Neutrophil (primary cell): ENCODE data around the gene NCKAP5L.
"Not testable (repeated sequence)": the region's sequence is repeated elsewhere in the genome, so short reads cannot be mapped to it uniquely, and the experiment has no call there.

ENCODE experiments used
- H3K27ac ChIP-seq: fragments of 200-600 bp; sonication (generic); 2 replicates; pipeline ENCODE4 v1.5.1; 2016; ENCODE audit warnings: mild to moderate bottlenecking, moderate library complexity
- H3K27me3 ChIP-seq: fragments of 200-600 bp; sonication (generic); 2 replicates; pipeline ENCODE4 v1.6.0; 2016; ENCODE audit warnings: mild to moderate bottlenecking
- H3K36me3 ChIP-seq: fragments of 200-600 bp; sonication (generic); 2 replicates; pipeline ENCODE4 v1.5.1; 2017
- H3K4me1 ChIP-seq, 2 experiments: fragments of 200-600 bp in 1 of 2; sonication (generic) in 1 of 2; 1 replicate in 1 of 2; 2 replicates in 1 of 2; pipeline versions ENCODE4 v1.5.1 to v1.6.1; 2013 to 2016; ENCODE audit warnings: low read depth in 1 of 2, low read length in 1 of 2, mild to moderate bottlenecking in 1 of 2, moderate library complexity in 1 of 2; ENCODE audit not compliant: control insufficient read depth in 1 of 2, insufficient read depth in 1 of 2
- H3K4me3 ChIP-seq, 2 experiments: fragments of 200-600 bp in 1 of 2; sonication (generic) in 1 of 2; 1 replicate in 1 of 2; 2 replicates in 1 of 2; pipeline ENCODE4 v1.5.1; 2013 to 2016; ENCODE audit warnings: low read depth in 1 of 2, low read length in 1 of 2, mild to moderate bottlenecking in 1 of 2, moderate library complexity in 1 of 2
- H3K9me3 ChIP-seq: fragments of 200-600 bp; sonication (generic); 2 replicates; pipeline ENCODE4 v1.5.1; 2016
- TF ChIP-seq, protein P1 (sequence below): fragments of 200-600 bp; sonication (generic); IDR thresholded peaks from 2 replicates; pipeline ENCODE4 v1.5.1; 2016; ENCODE audit warnings: antibody characterized with exemption

The NCKAP5L gene

DNA sequence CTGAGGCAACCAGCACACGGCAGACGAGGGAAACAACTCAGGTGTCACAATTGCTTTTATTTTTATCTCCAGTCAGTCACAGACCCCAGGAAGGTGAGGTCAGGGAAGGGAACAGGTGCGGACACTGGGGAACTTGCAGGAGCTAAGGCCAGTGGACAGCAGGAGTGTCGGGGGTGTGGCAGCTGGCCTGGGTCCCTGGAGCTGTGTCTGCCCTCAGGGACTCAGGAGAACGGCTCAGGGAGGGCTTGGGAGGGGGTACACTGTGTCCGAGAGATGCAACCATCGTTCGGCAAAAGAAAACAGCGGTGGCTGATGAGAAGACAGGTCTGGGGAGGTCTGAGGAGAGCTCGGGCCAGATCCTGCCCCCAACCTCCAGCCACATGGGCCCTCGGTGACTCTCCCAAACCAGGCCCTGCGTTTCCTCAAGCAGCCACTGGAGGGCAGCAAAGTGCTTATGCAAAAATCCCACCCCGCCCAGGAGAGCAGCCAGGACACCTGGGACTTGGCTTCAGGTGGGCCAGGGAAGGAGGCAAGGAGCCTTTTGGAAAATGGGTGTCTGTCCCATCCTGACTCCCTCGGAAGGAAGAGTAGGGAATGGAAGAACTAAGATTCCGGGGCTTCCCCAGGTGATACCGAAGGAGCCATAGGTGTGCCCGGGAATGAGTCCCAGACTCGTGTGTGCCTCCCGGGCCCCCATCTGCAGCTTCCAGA is 38.8 kb upstream of the NCKAP5L start:
- Histone ChIP-seq H3K36me3 (no peaks in the 10 kb centered on the region), H3K4me3 (no peak overlapping the region), H3K9me3 (no peaks in the 10 kb centered on the region), H3K4me1 (peaks cover 0 to 4% of the 10 kb centered on the region in 2 experiments), H3K27ac (no peak overlapping the region), H3K27me3 (peaks cover 45% of the 10 kb centered on the region)
- TF ChIP-seq, protein P1, sequence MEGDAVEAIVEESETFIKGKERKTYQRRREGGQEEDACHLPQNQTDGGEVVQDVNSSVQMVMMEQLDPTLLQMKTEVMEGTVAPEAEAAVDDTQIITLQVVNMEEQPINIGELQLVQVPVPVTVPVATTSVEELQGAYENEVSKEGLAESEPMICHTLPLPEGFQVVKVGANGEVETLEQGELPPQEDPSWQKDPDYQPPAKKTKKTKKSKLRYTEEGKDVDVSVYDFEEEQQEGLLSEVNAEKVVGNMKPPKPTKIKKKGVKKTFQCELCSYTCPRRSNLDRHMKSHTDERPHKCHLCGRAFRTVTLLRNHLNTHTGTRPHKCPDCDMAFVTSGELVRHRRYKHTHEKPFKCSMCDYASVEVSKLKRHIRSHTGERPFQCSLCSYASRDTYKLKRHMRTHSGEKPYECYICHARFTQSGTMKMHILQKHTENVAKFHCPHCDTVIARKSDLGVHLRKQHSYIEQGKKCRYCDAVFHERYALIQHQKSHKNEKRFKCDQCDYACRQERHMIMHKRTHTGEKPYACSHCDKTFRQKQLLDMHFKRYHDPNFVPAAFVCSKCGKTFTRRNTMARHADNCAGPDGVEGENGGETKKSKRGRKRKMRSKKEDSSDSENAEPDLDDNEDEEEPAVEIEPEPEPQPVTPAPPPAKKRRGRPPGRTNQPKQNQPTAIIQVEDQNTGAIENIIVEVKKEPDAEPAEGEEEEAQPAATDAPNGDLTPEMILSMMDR = peak; percentile 93

DNA sequence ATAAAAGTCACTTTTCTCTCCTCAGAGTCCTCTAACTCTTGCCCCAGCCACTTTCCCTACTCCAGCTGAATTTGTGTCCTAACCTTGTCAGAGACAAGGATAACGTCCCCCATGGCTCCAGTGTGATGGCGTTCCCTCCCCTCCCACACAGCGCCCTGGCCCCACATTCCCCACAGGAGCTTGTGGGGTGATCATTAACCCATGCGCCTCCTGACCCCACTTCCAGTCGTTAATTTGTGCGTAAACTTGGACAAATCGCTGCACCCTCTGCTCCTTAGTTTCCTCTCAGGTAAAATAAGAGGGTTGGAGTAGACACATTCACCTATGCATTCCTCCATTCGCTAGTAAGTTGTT is 37.5 kb upstream of the NCKAP5L start:
- no peaks in the 10 kb centered on the region for H3K36me3 ChIP-seq
- H3K4me3 ChIP-seq = no peak overlapping the region
- no peak overlapping the region for H3K27ac ChIP-seq
- TF ChIP-seq, protein P1 = no peak
- H3K9me3 ChIP-seq = no peaks in the 10 kb centered on the region
- peaks cover 45% of the 10 kb centered on the region for H3K27me3 ChIP-seq
- peaks cover 0 to 4% of the 10 kb centered on the region in 2 experiments for H3K4me1 ChIP-seq

- H3K4me1 ChIP-seq = peaks cover 0 to 4% of the 10 kb centered on the region in 2 experiments
- peaks cover 45% of the 10 kb centered on the region for H3K27me3 ChIP-seq
- no peak overlapping the region for H3K27ac ChIP-seq
- H3K9me3 ChIP-seq = no peaks in the 10 kb centered on the region
- TF ChIP-seq, protein P1 = no peak
- H3K36me3 ChIP-seq = no peaks in the 10 kb centered on the region
- H3K4me3 ChIP-seq = no peak overlapping the region
These were observed 37.0 kb upstream of the NCKAP5L start for GRCh38 chr12:49865109-49865781.

GRCh38 chr12:49864798-49865090 is 36.5 kb upstream of the NCKAP5L start:
- H3K27me3 ChIP-seq = peaks cover 44% of the 10 kb centered on the region
- H3K4me3 ChIP-seq = no peak overlapping the region
- H3K9me3 ChIP-seq = no peaks in the 10 kb centered on the region
- TF ChIP-seq, protein P1 = no peak
- H3K4me1 ChIP-seq = peaks cover 0 to 4% of the 10 kb centered on the region in 2 experiments
- no peak overlapping the region for H3K27ac ChIP-seq
- H3K36me3 ChIP-seq = no peaks in the 10 kb centered on the region

DNA sequence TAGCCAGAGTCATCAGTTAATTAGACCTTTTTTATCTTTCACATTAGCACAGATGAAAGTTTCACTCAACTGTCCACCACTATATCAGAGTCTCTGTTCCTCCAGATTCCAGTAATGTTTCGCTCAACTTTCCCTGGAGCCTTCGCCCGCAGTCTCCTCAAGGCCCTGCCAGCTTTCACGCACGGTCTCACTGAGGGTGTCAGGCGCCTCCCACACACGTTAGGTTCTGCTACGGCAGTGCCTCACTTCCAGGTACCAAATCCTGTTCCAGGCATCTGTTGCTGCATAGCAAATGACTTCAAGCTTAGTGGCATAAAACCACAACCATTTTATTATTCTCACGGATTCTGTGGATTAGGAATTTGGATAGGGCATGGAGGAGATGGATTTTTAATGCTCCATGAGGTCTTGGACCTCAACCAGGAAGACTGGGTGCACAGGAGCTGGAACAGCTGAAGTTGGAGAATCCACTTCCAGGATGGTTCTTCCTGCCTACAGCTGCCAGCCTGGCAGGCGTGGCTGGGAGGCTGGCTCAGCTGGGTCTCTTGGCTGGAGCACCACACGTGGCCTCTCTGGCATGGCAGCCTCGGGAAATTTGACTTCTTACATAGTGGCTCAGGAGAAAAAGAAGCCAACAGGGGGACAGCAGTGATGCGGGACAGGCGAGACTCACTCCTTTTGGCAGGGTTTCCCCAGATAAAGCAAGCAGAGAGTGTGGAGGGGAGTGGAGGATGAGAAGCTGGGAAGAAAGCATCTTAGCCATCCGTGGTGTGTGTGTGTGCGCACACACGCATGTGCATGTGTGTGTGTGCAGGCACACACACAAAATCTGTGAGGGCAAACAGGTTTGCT is 36.0 kb upstream of the NCKAP5L start:
- Histone ChIP-seq H3K27ac (no peak overlapping the region), H3K27me3 (peaks cover 44% of the 10 kb centered on the region), H3K9me3 (no peaks in the 10 kb centered on the region), H3K36me3 (no peaks in the 10 kb centered on the region), H3K4me1 (peaks cover 0 to 4% of the 10 kb centered on the region in 2 experiments), H3K4me3 (no peak overlapping the region)
- TF ChIP-seq, protein P1 = no peak

GRCh38 chr12:49860921-49861320 is 32.7 kb upstream of the NCKAP5L start:
- not testable (repeated sequence) for H3K36me3 ChIP-seq, H3K4me3 ChIP-seq, H3K27ac ChIP-seq, H3K4me1 ChIP-seq, H3K9me3 ChIP-seq
- peaks cover 36% of the 10 kb centered on the region for H3K27me3 ChIP-seq

DNA sequence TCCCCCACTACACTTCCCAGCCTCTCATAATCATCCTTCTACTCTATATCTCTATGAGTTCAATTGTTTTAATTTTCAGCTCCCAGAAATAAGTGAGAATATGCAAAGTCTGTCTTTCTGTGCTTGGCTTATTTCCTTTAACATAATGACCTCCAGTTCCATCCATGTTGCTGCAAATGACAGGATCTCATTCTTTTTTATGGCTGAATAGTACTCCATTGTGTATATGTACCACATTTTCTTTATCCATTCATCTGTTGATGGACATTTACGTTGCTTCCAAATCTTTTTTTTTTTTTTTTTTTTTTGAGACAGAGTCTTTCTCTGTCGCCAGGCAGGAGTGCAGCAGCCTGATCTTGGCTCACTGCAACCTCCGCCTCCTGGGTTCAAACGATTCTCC is 27.7 kb upstream of the NCKAP5L start:
- H3K4me1 ChIP-seq, H3K36me3 ChIP-seq, H3K27ac ChIP-seq, H3K4me3 ChIP-seq, H3K9me3 ChIP-seq: not testable (repeated sequence)
- peaks cover 57% of the 10 kb centered on the region for H3K27me3 ChIP-seq
